ENCODE results near the gene NUDT1. TPM values are rescaled to one million over a fixed set of nuclear protein-coding genes. Genes with fewer than 3 reads are reported as not detected.

NUDT1 gene
- total RNA-seq, 1 experiment from 2014 or later: 27.2 TPM

DNA sequence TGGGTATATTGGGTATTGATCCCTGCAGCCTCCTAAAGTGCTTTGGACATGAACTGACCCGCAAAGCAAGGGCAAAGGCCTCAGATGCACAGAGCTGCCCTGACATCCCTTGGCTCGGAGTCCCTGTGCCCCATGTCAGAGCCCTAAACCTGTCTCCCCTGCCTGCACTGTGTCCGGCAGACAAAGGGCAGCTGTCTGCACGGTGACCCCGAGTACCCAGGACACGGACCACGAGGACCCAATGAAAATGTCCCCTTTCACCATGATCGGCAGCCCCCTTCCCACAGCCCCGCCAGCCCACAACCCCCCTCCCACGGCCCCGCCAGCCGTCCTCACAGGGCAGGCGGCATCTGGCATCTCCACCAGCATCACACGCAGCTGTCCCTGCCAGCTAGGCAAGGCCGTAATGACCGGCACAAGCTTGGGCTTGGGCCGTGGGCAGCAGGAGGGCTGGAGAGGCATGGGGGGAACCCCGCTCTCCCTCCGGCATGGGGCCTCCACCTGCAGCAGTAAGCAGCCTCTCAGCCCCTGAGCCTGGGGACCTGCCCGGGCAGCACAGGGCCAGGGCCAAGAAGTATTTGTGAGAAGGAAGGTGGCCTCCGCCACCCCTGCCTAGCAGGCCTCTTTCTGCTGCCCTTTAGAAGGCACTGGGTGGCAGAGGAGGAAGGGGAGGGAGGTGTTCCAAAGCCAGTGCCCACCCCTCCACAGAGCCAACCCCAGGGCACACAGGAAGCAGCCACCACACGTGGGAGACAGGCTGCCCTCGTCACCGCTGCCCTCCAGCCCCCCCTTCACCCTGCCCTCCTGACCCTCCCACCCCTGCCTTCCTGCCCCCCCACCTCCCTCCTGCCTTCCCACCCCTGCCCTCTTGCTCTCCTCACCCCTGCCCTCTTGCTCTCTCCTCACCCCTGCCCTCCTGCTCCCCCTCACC lies 10.1 kb downstream of the NUDT1 start:
- H3K9me3 Mint-ChIP-seq (ENCODE audit: unreplicated experiment): no peaks in the 10 kb centered on the region
- intact Hi-C loops (cut with micrococcal nuclease): no loop called here
- H3K27me3 Mint-ChIP-seq (ENCODE audit: insufficient read depth, unreplicated experiment): no peaks in the 10 kb centered on the region
- H3K27ac Mint-ChIP-seq (ENCODE audit: low read depth, unreplicated experiment): no peak overlapping the region
- no peak overlapping the region for H3K4me3 Mint-ChIP-seq (ENCODE audit: unreplicated experiment)
- ChIA-PET POLR2A (interaction anchor here (1.1 to 1.3 kb wide), 2 partner anchors 8 to 104 kb away, joined by 3 read pairs; no protein-coding TSS in a partner anchor), CTCF (interaction anchor here (0.9 kb wide), 1 partner anchor 96 kb away, joined by 5 read pairs; no protein-coding TSS in a partner anchor)
- no TSS peak for BruUV-seq (replicated peaks)
- H3K36me3 Mint-ChIP-seq (ENCODE audit: insufficient read depth, unreplicated experiment): peaks cover 7% of the 10 kb centered on the region
- TF ChIP-seq, protein P1, sequence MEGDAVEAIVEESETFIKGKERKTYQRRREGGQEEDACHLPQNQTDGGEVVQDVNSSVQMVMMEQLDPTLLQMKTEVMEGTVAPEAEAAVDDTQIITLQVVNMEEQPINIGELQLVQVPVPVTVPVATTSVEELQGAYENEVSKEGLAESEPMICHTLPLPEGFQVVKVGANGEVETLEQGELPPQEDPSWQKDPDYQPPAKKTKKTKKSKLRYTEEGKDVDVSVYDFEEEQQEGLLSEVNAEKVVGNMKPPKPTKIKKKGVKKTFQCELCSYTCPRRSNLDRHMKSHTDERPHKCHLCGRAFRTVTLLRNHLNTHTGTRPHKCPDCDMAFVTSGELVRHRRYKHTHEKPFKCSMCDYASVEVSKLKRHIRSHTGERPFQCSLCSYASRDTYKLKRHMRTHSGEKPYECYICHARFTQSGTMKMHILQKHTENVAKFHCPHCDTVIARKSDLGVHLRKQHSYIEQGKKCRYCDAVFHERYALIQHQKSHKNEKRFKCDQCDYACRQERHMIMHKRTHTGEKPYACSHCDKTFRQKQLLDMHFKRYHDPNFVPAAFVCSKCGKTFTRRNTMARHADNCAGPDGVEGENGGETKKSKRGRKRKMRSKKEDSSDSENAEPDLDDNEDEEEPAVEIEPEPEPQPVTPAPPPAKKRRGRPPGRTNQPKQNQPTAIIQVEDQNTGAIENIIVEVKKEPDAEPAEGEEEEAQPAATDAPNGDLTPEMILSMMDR (IDR thresholded peaks at IDR 0.05; ENCODE audit: unreplicated experiment): no peak
- H3K4me1 Mint-ChIP-seq (ENCODE audit: insufficient read depth, unreplicated experiment): peaks cover 7% of the 10 kb centered on the region
- DNase-seq (ENCODE audit: unreplicated experiment): no peak

DNA sequence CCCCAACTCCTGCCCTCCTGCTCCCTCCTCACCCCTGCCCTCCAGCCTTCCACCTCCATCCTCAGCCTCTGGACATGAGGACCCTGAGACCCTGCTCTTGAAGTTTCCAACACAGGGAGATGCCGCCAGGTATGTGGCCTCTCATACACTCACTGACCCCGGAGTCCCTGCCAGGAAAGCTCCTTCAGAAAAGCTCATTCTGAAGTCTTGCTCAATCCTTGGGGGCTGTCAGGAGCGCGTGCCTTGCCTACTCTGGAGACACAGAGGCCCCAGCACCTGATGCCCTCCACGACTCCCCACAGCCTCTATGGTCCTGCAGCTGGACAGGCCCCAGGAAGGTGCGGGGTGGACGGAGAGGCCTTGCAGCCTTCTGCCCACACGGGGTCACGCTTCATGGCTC lies 11.0 kb downstream of the NUDT1 start:
- no peak overlapping the region for H3K27ac Mint-ChIP-seq (ENCODE audit: low read depth, unreplicated experiment)
- POLR2A ChIA-PET: no interaction called here
- TF ChIP-seq, protein P1 (IDR thresholded peaks at IDR 0.05; ENCODE audit: unreplicated experiment): no peak

DNA sequence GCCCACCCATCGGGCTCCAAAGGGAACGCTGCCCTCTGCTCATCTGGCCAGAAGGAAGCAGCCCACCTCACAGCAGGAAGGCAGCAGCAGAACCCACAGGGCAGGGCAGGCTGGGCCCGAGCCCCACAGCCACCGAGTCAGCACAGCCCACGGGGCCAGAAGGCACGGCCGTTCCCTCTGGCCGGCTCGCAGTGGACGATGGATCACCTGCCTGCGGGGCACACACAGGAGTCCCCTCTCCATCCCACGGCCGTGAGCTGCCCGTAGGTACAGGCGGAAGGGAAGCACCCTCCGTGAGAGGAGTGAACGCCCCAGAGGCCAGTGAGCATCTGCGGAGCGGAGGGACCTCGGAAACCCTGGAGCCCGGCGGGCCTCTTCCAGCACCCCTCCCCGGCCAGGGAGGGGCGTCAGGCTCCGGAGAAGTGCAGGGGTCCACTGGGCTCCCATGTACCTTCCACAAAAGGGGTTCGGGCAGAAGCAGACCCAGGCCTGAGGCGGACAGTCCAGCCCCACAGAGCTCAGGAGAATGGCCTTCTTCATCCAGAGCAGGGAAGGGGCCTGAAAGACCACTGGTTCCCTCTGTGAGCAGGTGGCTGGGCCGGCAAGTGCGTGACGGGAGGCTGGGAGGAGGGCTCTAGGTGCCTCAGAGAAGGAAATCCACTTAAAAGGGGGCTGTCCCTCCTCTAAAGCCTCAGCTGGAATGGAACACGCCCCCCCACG lies 11.7 kb downstream of the NUDT1 start:
- Mint-ChIP-seq H3K4me1 (ENCODE audit: insufficient read depth, unreplicated experiment) (peaks cover 7% of the 10 kb centered on the region), H3K4me3 (ENCODE audit: unreplicated experiment) (no peak overlapping the region), H3K9me3 (ENCODE audit: unreplicated experiment) (no peaks in the 10 kb centered on the region), H3K27ac (ENCODE audit: low read depth, unreplicated experiment) (no peak overlapping the region), H3K36me3 (ENCODE audit: insufficient read depth, unreplicated experiment) (peaks cover 7% of the 10 kb centered on the region), H3K27me3 (ENCODE audit: insufficient read depth, unreplicated experiment) (no peaks in the 10 kb centered on the region)
- CTCF ChIA-PET: interaction anchor here (0.7 to 1.0 kb wide), 3 partner anchors 11 to 675 kb away, joined by 3 to 4 read pairs (median 3); partner anchors contain the start of genes MRM2 and NUDT1
- no peak for DNase-seq (ENCODE audit: unreplicated experiment)
- intact Hi-C loops (cut with micrococcal nuclease): no loop called here
- BruUV-seq (replicated peaks): no TSS peak
- TF ChIP-seq, protein P1 (IDR thresholded peaks at IDR 0.05; ENCODE audit: unreplicated experiment): no peak
- POLR2A ChIA-PET: interaction anchor here (0.6 kb wide), 1 partner anchor 78 kb away, joined by 3 read pairs; no protein-coding TSS in a partner anchor

More for the DNA sequence above, 11.0 kb downstream of the NUDT1 start:
- peaks cover 7% of the 10 kb centered on the region for H3K4me1 Mint-ChIP-seq (ENCODE audit: insufficient read depth, unreplicated experiment)
- no peaks in the 10 kb centered on the region for H3K27me3 Mint-ChIP-seq (ENCODE audit: insufficient read depth, unreplicated experiment)
- H3K9me3 Mint-ChIP-seq (ENCODE audit: unreplicated experiment): no peaks in the 10 kb centered on the region
- H3K4me3 Mint-ChIP-seq (ENCODE audit: unreplicated experiment): no peak overlapping the region
- no TSS peak for BruUV-seq (replicated peaks)
- intact Hi-C loops (cut with micrococcal nuclease): no loop called here
- CTCF ChIA-PET: interaction anchor here (0.7 kb wide), 1 partner anchor 11 kb away, joined by 3 read pairs; the partner anchor contains the start of genes MRM2 and NUDT1
- peaks cover 7% of the 10 kb centered on the region for H3K36me3 Mint-ChIP-seq (ENCODE audit: insufficient read depth, unreplicated experiment)
- no peak for DNase-seq (ENCODE audit: unreplicated experiment)

Data from MCF 10A (cell line).